Mammary epithelial cell (primary cell): ENCODE data around the gene NODAL.

Source experiments
- EZH2 ChIP-seq: IDR thresholded peaks from 2 replicates; pipeline ENCODE4 v1.6.1; 2012; ENCODE audit warnings: low read length, inconsistent platforms, borderline replicate concordance
- TF ChIP-seq, protein P1 (sequence below), 2 donors: IDR thresholded peaks in 1 of 2; conservative IDR thresholded peaks in 1 of 2; 2 replicates each; pipeline ENCODE4 v1.5.1; 2011 to 2012; ENCODE audit warnings: inconsistent platforms in 2 of 2, low read length in 2 of 2, mild to moderate bottlenecking in 2 of 2, control low read depth in 1 of 2, low read depth in 1 of 2; ENCODE audit not compliant: insufficient read depth in 1 of 2; ENCODE audit errors: extremely low read depth in 1 of 2

DNA sequence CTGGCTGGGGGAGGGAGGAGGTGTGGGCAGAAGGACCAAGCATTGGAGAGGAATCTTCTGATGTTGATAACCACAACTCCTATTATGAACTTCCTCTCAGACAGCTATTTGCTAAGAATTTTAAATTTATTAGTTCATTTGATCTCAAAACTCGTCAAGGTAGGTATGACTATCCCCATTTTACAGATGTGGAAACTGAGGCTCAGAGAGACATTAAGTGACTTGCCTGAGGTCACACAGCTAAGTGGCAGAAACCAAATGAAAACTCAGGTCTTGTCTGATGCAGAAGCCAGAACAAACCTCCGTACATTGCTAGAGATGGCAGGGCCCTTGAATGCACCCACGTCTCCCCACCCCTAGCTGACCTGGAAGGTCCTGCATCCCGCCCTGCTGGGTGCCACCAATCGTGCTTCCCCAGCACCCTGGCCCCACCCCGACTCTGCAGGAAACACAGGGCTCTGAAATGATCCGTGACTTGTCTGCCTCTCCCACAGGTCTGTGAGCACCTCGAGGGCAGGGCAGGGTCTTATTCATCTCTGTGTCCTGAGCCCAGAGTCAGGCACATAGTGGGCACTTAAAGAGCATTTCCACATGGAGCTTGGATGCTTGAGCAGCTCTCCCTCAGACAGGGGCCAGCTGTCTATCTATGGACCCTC is 31.4 kb upstream of the NODAL start:
- TF ChIP-seq, protein P1, sequence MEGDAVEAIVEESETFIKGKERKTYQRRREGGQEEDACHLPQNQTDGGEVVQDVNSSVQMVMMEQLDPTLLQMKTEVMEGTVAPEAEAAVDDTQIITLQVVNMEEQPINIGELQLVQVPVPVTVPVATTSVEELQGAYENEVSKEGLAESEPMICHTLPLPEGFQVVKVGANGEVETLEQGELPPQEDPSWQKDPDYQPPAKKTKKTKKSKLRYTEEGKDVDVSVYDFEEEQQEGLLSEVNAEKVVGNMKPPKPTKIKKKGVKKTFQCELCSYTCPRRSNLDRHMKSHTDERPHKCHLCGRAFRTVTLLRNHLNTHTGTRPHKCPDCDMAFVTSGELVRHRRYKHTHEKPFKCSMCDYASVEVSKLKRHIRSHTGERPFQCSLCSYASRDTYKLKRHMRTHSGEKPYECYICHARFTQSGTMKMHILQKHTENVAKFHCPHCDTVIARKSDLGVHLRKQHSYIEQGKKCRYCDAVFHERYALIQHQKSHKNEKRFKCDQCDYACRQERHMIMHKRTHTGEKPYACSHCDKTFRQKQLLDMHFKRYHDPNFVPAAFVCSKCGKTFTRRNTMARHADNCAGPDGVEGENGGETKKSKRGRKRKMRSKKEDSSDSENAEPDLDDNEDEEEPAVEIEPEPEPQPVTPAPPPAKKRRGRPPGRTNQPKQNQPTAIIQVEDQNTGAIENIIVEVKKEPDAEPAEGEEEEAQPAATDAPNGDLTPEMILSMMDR (conservative IDR thresholded peaks at IDR 0.05 in 1 of 2, IDR thresholded peaks at IDR 0.05 in 1 of 2; ENCODE audit: extremely low read depth in 1 of 2, insufficient read depth in 1 of 2, low read depth in 1 of 2, low read length in 2 of 2): no peak
- no peak for TF ChIP-seq EZH2
